A549 (cell line): Measurements from ENCODE around the gene TBC1D8. TPM values are rescaled to one million over a fixed set of nuclear protein-coding genes. Genes with fewer than 3 reads are reported as not detected.
A peak's percentile ranks its signal among the peaks of the same experiment; 100 is the strongest.

Source experiments
- ATAC-seq, 2 experiments: fragments of 200-7000 bp in 1 of 2; fragments of >200 bp in 1 of 2; cut with Nextera tagmentation in 1 of 2; cut with Tn5 transposase in 1 of 2; 3 replicates each; pipeline versions ENCODE4 v1.8.0 to v1.9.1; 2018 to 2020; ENCODE audit warnings: mild to moderate bottlenecking in 1 of 2, moderate library complexity in 1 of 2
- CTCF ChIA-PET: fragments of 300-600 bp; sonication (Branson Sonifier 250); formaldehyde crosslinking; extraction: SDS; loops from one replicate; lab custom pipeline; 2021; ENCODE audit warnings: antibody characterized with exemption, inconsistent platforms; lab: Yijun Ruan, JAX
- POLR2A ChIA-PET: fragments of 350-600 bp; formaldehyde crosslinking; extraction: SDS; loops from one replicate; lab custom pipeline; 2021; ENCODE audit warnings: antibody characterized with exemption, inconsistent platforms; lab: Yijun Ruan, JAX
- DNase-seq, 2 experiments: peaks; one replicate each; pipeline versions ENCODE4 v3.0.0 to v3.0.0-alpha.2; 2011 to 2016; ENCODE audit warnings: low read depth in 1 of 2, low spot score in 1 of 2
- FAIRE-seq: peaks from 2 replicates; lab custom pipeline; 2011; peaks lifted over from hg19 to GRCh38; lab: Jason Lieb, UNC
- H3K27ac ChIP-seq, 2 experiments: fragments of >200 bp; sonication (Bioruptor Twin); formaldehyde crosslinking; 3 replicates each; pipeline ENCODE4 v1.5.1; 2016 to 2017
- H3K4me1 ChIP-seq: fragments of >200 bp; sonication (Bioruptor Twin); formaldehyde crosslinking; 3 replicates; pipeline ENCODE4 v1.6.1; 2016
- H3K4me2 ChIP-seq: fragments of >200 bp; sonication (Bioruptor Twin); formaldehyde crosslinking; 3 replicates; pipeline ENCODE4 v1.6.1; 2016
- H3K4me3 ChIP-seq: fragments of >200 bp; sonication (Bioruptor Twin); formaldehyde crosslinking; 3 replicates; pipeline ENCODE4 v1.5.1; 2016
- H3K9me3 ChIP-seq: fragments of >200 bp; sonication (Bioruptor Twin); formaldehyde crosslinking; 3 replicates; pipeline ENCODE4 v1.6.1; 2016
- BHLHE40 ChIP-seq: IDR thresholded peaks from 2 replicates; pipeline ENCODE4 v1.6.1; 2012; ENCODE audit warnings: low read depth, low read length, inconsistent platforms
- CBX2 ChIP-seq: fragments of 200-600 bp; sonication (generic); IDR thresholded peaks from 2 replicates; pipeline ENCODE4 v1.6.1; 2016; ENCODE audit warnings: low read depth, mild to moderate bottlenecking, borderline replicate concordance
- CEBPB ChIP-seq, 2 experiments: fragments of >200 bp in 1 of 2; sonication (Bioruptor Twin) in 1 of 2; formaldehyde crosslinking in 1 of 2; IDR thresholded peaks; 2 replicates each; pipeline ENCODE4 v1.6.1; 2012 to 2016
- CHD2 ChIP-seq: fragments of 150-350 bp; IDR thresholded peaks from 2 replicates; pipeline ENCODE4 v1.6.1; 2014; ENCODE audit warnings: low read length; ENCODE audit not compliant: partially characterized antibody
- CTCF ChIP-seq: fragments of >200 bp; sonication (Bioruptor Twin); formaldehyde crosslinking; IDR thresholded peaks from 3 replicates; pipeline ENCODE4 v1.5.1; 2016
- EHF ChIP-seq: fragments of 250-450 bp; sonication (Bioruptor Pico); IDR thresholded peaks from 2 replicates; pipeline ENCODE4 v1.5.0; 2020; ENCODE audit warnings: mild to moderate bottlenecking
- ELK1 ChIP-seq: fragments of 150-350 bp; IDR thresholded peaks from 2 replicates; pipeline ENCODE4 v1.6.1; 2014; ENCODE audit warnings: low read depth, mild to moderate bottlenecking, low read length
- FOSL2 ChIP-seq, 2 experiments: fragments of 450-650 bp in 1 of 2; fragments of >200 bp in 1 of 2; sonication (Bioruptor Twin) in 1 of 2; formaldehyde crosslinking; IDR thresholded peaks; 2 replicates each; pipeline versions ENCODE4 v1.5.0 to v1.6.1; 2016 to 2020; ENCODE audit warnings: mild to moderate bottlenecking in 1 of 2, moderate library complexity in 1 of 2
- FOXS1 ChIP-seq: fragments of 250-450 bp; sonication (Bioruptor Pico); IDR thresholded peaks from 2 replicates; pipeline ENCODE4 v1.5.0; 2020; ENCODE audit warnings: mild to moderate bottlenecking, moderate library complexity
- HES2 ChIP-seq: fragments of >200 bp; sonication (Bioruptor Twin); formaldehyde crosslinking; IDR thresholded peaks from 2 replicates; pipeline ENCODE4 v1.6.1; 2016
- HEYL ChIP-seq: fragments of 250-450 bp; sonication (Bioruptor Pico); IDR thresholded peaks from 2 replicates; pipeline ENCODE4 v1.8.0; 2021; ENCODE audit warnings: mild to moderate bottlenecking, moderate library complexity
- KDM1A ChIP-seq: fragments of 200-600 bp; sonication (generic); IDR thresholded peaks from 2 replicates; pipeline ENCODE4 v1.6.1; 2016; ENCODE audit warnings: low read depth, mild to moderate bottlenecking
- MAZ ChIP-seq: fragments of 150-350 bp; IDR thresholded peaks from 2 replicates; pipeline ENCODE4 v1.6.1; 2014; ENCODE audit warnings: antibody characterized with exemption, low read depth, low read length, borderline replicate concordance
- NFE2L2 ChIP-seq: fragments of 150-350 bp; conservative IDR thresholded peaks from 2 replicates; pipeline ENCODE4 v1.6.1; 2014; ENCODE audit warnings: low read length
- NPAS2 ChIP-seq: fragments of 250-450 bp; sonication (Bioruptor Pico); IDR thresholded peaks from 2 replicates; pipeline ENCODE4 v1.8.0; 2022; ENCODE audit warnings: mild to moderate bottlenecking, moderate library complexity, borderline replicate concordance
- RAD21 ChIP-seq, 2 experiments: fragments of >200 bp in 1 of 2; sonication (Bioruptor Twin) in 1 of 2; formaldehyde crosslinking in 1 of 2; IDR thresholded peaks in 1 of 2; conservative IDR thresholded peaks in 1 of 2; 2 replicates in 1 of 2; 3 replicates in 1 of 2; pipeline ENCODE4 v1.6.1; 2012 to 2018; ENCODE audit warnings: inconsistent platforms in 1 of 2
- RARB ChIP-seq: fragments of 250-450 bp; sonication (Bioruptor Pico); IDR thresholded peaks from 2 replicates; pipeline ENCODE4 v1.8.0; 2021; ENCODE audit warnings: mild to moderate bottlenecking, moderate library complexity
- RFX5 ChIP-seq: fragments of 450-650 bp; IDR thresholded peaks from 2 replicates; pipeline ENCODE4 v1.7.1; 2014; ENCODE audit warnings: antibody characterized with exemption, mild to moderate bottlenecking, moderate library complexity
- SMC3 ChIP-seq: fragments of >200 bp; sonication (Bioruptor Twin); formaldehyde crosslinking; IDR thresholded peaks from 3 replicates; pipeline ENCODE4 v1.6.1; 2018; ENCODE audit warnings: inconsistent platforms
- TFCP2L1 ChIP-seq: fragments of 250-450 bp; sonication (Bioruptor Pico); IDR thresholded peaks from 2 replicates; pipeline ENCODE4 v1.5.0; 2021; ENCODE audit warnings: mild to moderate bottlenecking
- USF2 ChIP-seq: fragments of 450-650 bp; IDR thresholded peaks from 2 replicates; pipeline ENCODE4 v1.6.1; 2014; ENCODE audit warnings: antibody characterized with exemption
- ZC3H11A ChIP-seq: fragments of 450-650 bp; IDR thresholded peaks from 2 replicates; pipeline ENCODE4 v1.6.1; 2014; ENCODE audit warnings: antibody characterized with exemption, mild to moderate bottlenecking
- ZNF302 ChIP-seq: fragments of 250-450 bp; sonication (Bioruptor Pico); IDR thresholded peaks from 2 replicates; pipeline ENCODE4 v1.9.0; 2021; ENCODE audit warnings: inconsistent platforms, mild to moderate bottlenecking, moderate library complexity
- WGBS: methylation state at CpG from one replicate; pipeline ENCODE4 v1.1.6; 2017; ENCODE audit errors: missing lambda C conversion rate; 5-methylcytosine and 5-hydroxymethylcytosine counted together
- polyA plus RNA-seq, 4 experiments: library from polyadenylated mRNA; depleted of rRNA in 3 of 4; stranded (reverse); fragments of >200 nt; fragmentation: RNase III in 1 of 4; extraction: RNeasy Plus Mini Kit Qiagen cat#74134 plus additional on column Dnase treatment in 1 of 4; gene quantifications; 2 replicates in 3 of 4; 3 replicates in 1 of 4; pipeline ENCODE4 v1.2.3, GENCODE V29; 2011 to 2017

TBC1D8 gene
- polyA plus RNA-seq, 2 of the 4 experiments (the other 2 are of a cell fraction), result 35.3 to 107 TPM

GRCh38 chr2:101188683-101189405 is 37.7 kb upstream of the TBC1D8 start:
- Histone ChIP-seq H3K4me1 (0 out of 3 replicates have a peak, but pooled peaks cover 3% of the 10 kb centered on the region), H3K27ac (no peak overlapping the region), H3K9me3 (0 out of 3 replicates have a peak, but pooled peaks cover 11% of the 10 kb centered on the region), H3K4me2 (no peak overlapping the region), H3K4me3 (no peak overlapping the region)
- ChIA-PET POLR2A (no interaction called here), CTCF (interaction anchor here (0.5 to 10.3 kb wide), 15 partner anchors 8 to 610 kb away, joined by 3 to 96 read pairs (median 3); no protein-coding TSS in a partner anchor)
- 57% methylated on average over 5 of the region's 5 CpGs for WGBS
- ATAC-seq (peak; percentile 70 to 95; a peak in 4 of 6 replicates), FAIRE-seq (no peak), DNase-seq (peak; percentile 38 to 48)
- TF ChIP-seq EHF (CRISPR knock-in tag) (no peak), RAD21 (conservative IDR thresholded peaks at IDR 0.05 in 1 of 2, IDR thresholded peaks at IDR 0.05 in 1 of 2) (peak in 1 of 2 experiments; percentile 51; a peak in 2 of 5 replicates), CTCF (peak; percentile 35), SMC3 (peak; percentile 33; the same call in 1 of the 3 replicates)

GRCh38 chr2:101187131-101187530 is 35.9 kb upstream of the TBC1D8 start:
- POLR2A ChIA-PET, result no interaction called here
- Histone ChIP-seq H3K4me1 (0 out of 3 replicates have a peak, but pooled peaks cover 3% of the 10 kb centered on the region), H3K4me3 (no peak overlapping the region), H3K9me3 (0 out of 3 replicates have a peak, but pooled peaks cover 11% of the 10 kb centered on the region), H3K4me2 (no peak overlapping the region), H3K27ac (no peak overlapping the region)
- CTCF ChIA-PET, result interaction anchor here (1.0 to 2.7 kb wide), 2 partner anchors 9 to 19 kb away, joined by 3 to 10 read pairs; no protein-coding TSS in a partner anchor
- WGBS, result 37% methylated on average over 2 of the region's 2 CpGs
- ATAC-seq (no peak), FAIRE-seq (no peak), DNase-seq (no peak)
- TF ChIP-seq BHLHE40 (no peak), KDM1A (no peak), MAZ (no peak), TFCP2L1 (CRISPR knock-in tag) (no peak), ELK1 (no peak), HEYL (CRISPR knock-in tag) (no peak), FOXS1 (CRISPR knock-in tag) (no peak), RARB (CRISPR knock-in tag) (no peak), NFE2L2 (no peak)

GRCh38 chr2:101185656-101186055 is 34.5 kb upstream of the TBC1D8 start:
- 90% methylated on average over 3 of the region's 3 CpGs for WGBS
- ATAC-seq, result no peak
- no peak overlapping the region for H3K4me2 ChIP-seq
- H3K27ac ChIP-seq, result no peak overlapping the region
- no peak overlapping the region for H3K4me3 ChIP-seq
- POLR2A ChIA-PET, result interaction anchor here (0.6 kb wide), 1 partner anchor 122 kb away, joined by 4 read pairs; no protein-coding TSS in a partner anchor
- H3K9me3 ChIP-seq, result 0 out of 3 replicates have a peak, but pooled peaks cover 11% of the 10 kb centered on the region
- no peak for DNase-seq
- CTCF ChIA-PET, result interaction anchor here (1.6 to 2.7 kb wide), 2 partner anchors 10 to 20 kb away, joined by 10 to 11 read pairs; no protein-coding TSS in a partner anchor
- H3K4me1 ChIP-seq, result no peaks in the 10 kb centered on the region
- FAIRE-seq, result no peak
- TF ChIP-seq HEYL (CRISPR knock-in tag) (no peak), FOSL2 (IDR thresholded peaks at IDR 0.05) (no peak), FOSL2 (CRISPR knock-in tag; IDR thresholded peaks at IDR 0.05) (no peak), ZC3H11A (no peak), EHF (CRISPR knock-in tag) (no peak), HES2 (no peak), CTCF (no peak), CBX2 (no peak), ZNF302 (CRISPR knock-in tag) (no peak), RFX5 (no peak), NPAS2 (CRISPR knock-in tag) (no peak), FOXS1 (CRISPR knock-in tag) (no peak), CEBPB (IDR thresholded peaks at IDR 0.05) (no peak), ELK1 (no peak), USF2 (no peak), CHD2 (no peak)
